Right atrium auricular region (tissue), 2 donors: ENCODE measurements around the gene USP28. TPM values are rescaled to one million over a fixed set of nuclear protein-coding genes. Genes with fewer than 3 reads are reported as not detected.

ENCODE experiments used
- DNase-seq: peaks from one replicate; pipeline ENCODE4 v3.0.0-alpha.2; 2019; ENCODE audit warnings: low spot score
- H3K27ac ChIP-seq, 2 donors: fragments of 200-600 bp; sonication (generic); 1 replicate in 1 of 2; 2 replicates in 1 of 2; pipeline ENCODE4 v1.5.1; 2016 to 2019
- H3K27me3 ChIP-seq, 2 donors: fragments of 200-600 bp; sonication (generic); one replicate each; pipeline versions ENCODE4 v1.5.1 to v1.6.0; 2017 to 2019
- H3K36me3 ChIP-seq: fragments of 200-600 bp; sonication (generic); one replicate; pipeline ENCODE4 v1.5.1; 2016
- H3K4me1 ChIP-seq, 2 donors: fragments of 200-600 bp; sonication (generic); one replicate each; pipeline versions ENCODE4 v1.5.1 to v1.6.0; 2017 to 2019
- H3K4me3 ChIP-seq, 2 donors: fragments of 200-600 bp; sonication (generic); 1 replicate in 1 of 2; 2 replicates in 1 of 2; pipeline ENCODE4 v1.5.1; 2017 to 2019; ENCODE audit warnings: mild to moderate bottlenecking in 1 of 2, moderate library complexity in 1 of 2
- H3K9me3 ChIP-seq, 2 donors: fragments of 200-600 bp; sonication (generic); one replicate each; pipeline ENCODE4 v1.5.1; 2019
- CTCF ChIP-seq, 2 donors: fragments of 200-600 bp; sonication (generic); IDR thresholded peaks; one replicate each; pipeline ENCODE4 v1.5.1; 2019; ENCODE audit warnings: antibody characterized with exemption in 2 of 2
- total RNA-seq, 2 donors: library from RNA; depleted of rRNA; stranded (reverse); fragments of >200 nt; gene quantifications; one replicate each; pipeline ENCODE4 v1.1.0, GENCODE V29; 2016

USP28 gene
- total RNA-seq, 2 donors from 2014 or later: 116 to 135 TPM

GRCh38 chr11:113808931-113809330, 66.4 kb downstream of the USP28 start:
- no peak for DNase-seq
- Histone ChIP-seq H3K36me3 (peaks cover 94% of the 10 kb centered on the region), H3K4me3 (no peak overlapping the region)

GRCh38 chr11:113806406-113806805, 69.0 kb downstream of the USP28 start:
- Histone ChIP-seq H3K9me3 (no peaks in the 10 kb centered on the region), H3K36me3 (peaks cover 100% of the 10 kb centered on the region), H3K4me1 (no peaks in the 10 kb centered on the region), H3K4me3 (no peak overlapping the region), H3K27me3 (no peaks in the 10 kb centered on the region), H3K27ac (no peak overlapping the region)
- TF ChIP-seq CTCF (IDR thresholded peaks at IDR 0.05): peak in 1 of 2 donors; percentile 55
- DNase-seq: no peak

More at GRCh38 chr11:113808931-113809330, 66.4 kb downstream of the USP28 start:
- Histone ChIP-seq H3K4me1 (no peaks in the 10 kb centered on the region), H3K27me3 (no peaks in the 10 kb centered on the region), H3K9me3 (no peaks in the 10 kb centered on the region), H3K27ac (no peak overlapping the region)
- no peak for TF ChIP-seq CTCF (IDR thresholded peaks at IDR 0.05)

GRCh38 chr11:113805640-113806039, 69.7 kb downstream of the USP28 start:
- Histone ChIP-seq H3K4me3 (no peak overlapping the region), H3K36me3 (peaks cover 100% of the 10 kb centered on the region), H3K27me3 (no peaks in the 10 kb centered on the region), H3K9me3 (no peaks in the 10 kb centered on the region), H3K4me1 (no peaks in the 10 kb centered on the region), H3K27ac (no peak overlapping the region)
- DNase-seq: no peak
- TF ChIP-seq CTCF (IDR thresholded peaks at IDR 0.05): no peak

GRCh38 chr11:113802621-113803020, 72.8 kb downstream of the USP28 start:
- Histone ChIP-seq H3K4me3 (no peak overlapping the region), H3K4me1 (no peaks in the 10 kb centered on the region), H3K9me3 (no peaks in the 10 kb centered on the region), H3K27me3 (no peaks in the 10 kb centered on the region), H3K36me3 (peaks cover 91% of the 10 kb centered on the region), H3K27ac (no peak overlapping the region)
- no peak for DNase-seq
- no peak for TF ChIP-seq CTCF (IDR thresholded peaks at IDR 0.05)

GRCh38 chr11:113796663-113797259, 78.6 kb downstream of the USP28 start:
- Histone ChIP-seq H3K9me3 (no peaks in the 10 kb centered on the region), H3K36me3 (peaks cover 38% of the 10 kb centered on the region), H3K4me3 (no peak overlapping the region), H3K4me1 (no peaks in the 10 kb centered on the region), H3K27ac (no peak overlapping the region), H3K27me3 (no peaks in the 10 kb centered on the region)
- no peak for DNase-seq
- peak; percentile 34 to 68 for TF ChIP-seq CTCF (IDR thresholded peaks at IDR 0.05)
